Caco-2 (cell line): ENCODE data around the gene POLR1G. TPM values are rescaled to one million over a fixed set of nuclear protein-coding genes. Genes with fewer than 3 reads are reported as not detected.

Experiments
- BruUV-seq: library from RNA; stranded (reverse); fragments of 400-500 nt; replicated peaks from 2 replicates; lab custom pipeline; 2021; lab: Mats Ljungman, UMichigan
- CTCF ChIA-PET: fragments of 300-600 bp; sonication (Branson Sonifier 250); formaldehyde crosslinking; loops from one replicate; lab custom pipeline; 2022; ENCODE audit warnings: antibody characterized with exemption; lab: Charles Lee
- POLR2A ChIA-PET: fragments of 300-600 bp; sonication (Branson Sonifier 250); formaldehyde crosslinking; loops from one replicate; lab custom pipeline; 2022; ENCODE audit warnings: antibody characterized with exemption; lab: Charles Lee
- DNase-seq, 2 experiments: peaks; one replicate each; pipeline versions ENCODE4 v3.0.0 to v3.0.0-alpha.2; 2020 to 2022
- H3K27me3 ChIP-seq: replicated peaks from 2 replicates; pipeline ENCODE4 v1.6.0; 2011; ENCODE audit warnings: low read length; ENCODE audit not compliant: control insufficient read depth, insufficient read depth
- H3K36me3 ChIP-seq: 2 replicates; pipeline ENCODE4 v1.5.1; 2011; ENCODE audit warnings: low read length; ENCODE audit not compliant: control insufficient read depth, insufficient read depth
- H3K4me1 ChIP-seq: fragments of 250-450 bp; sonication (Bioruptor Pico); 2 replicates; pipeline ENCODE4 v1.5.1; 2020; ENCODE audit warnings: mild to moderate bottlenecking
- H3K4me3 ChIP-seq: 2 replicates; pipeline ENCODE4 v1.5.1; 2011; ENCODE audit warnings: low read depth, mild to moderate bottlenecking, control low read depth, low read length
- H3K9me3 ChIP-seq: fragments of 250-450 bp; sonication (Bioruptor Pico); 2 replicates; pipeline ENCODE4 v1.5.1; 2020; ENCODE audit warnings: mild to moderate bottlenecking, moderate library complexity
- H3K27ac Mint-ChIP-seq: one replicate; pipeline ENCODE4 v1.8.0; 2022; ENCODE audit warnings: mixed read lengths; ENCODE audit not compliant: unreplicated experiment
- H3K27me3 Mint-ChIP-seq: one replicate; pipeline ENCODE4 v1.8.0; 2022; ENCODE audit warnings: mixed read lengths; ENCODE audit not compliant: insufficient read depth, unreplicated experiment
- H3K36me3 Mint-ChIP-seq: one replicate; pipeline ENCODE4 v1.8.0; 2022; ENCODE audit warnings: mild to moderate bottlenecking, mixed read lengths; ENCODE audit not compliant: insufficient read depth, unreplicated experiment
- H3K4me1 Mint-ChIP-seq: one replicate; pipeline ENCODE4 v1.8.0; 2022; ENCODE audit warnings: low read depth, mixed read lengths; ENCODE audit not compliant: unreplicated experiment
- H3K4me3 Mint-ChIP-seq: one replicate; pipeline ENCODE4 v1.8.0; 2022; ENCODE audit warnings: mild to moderate bottlenecking, moderate library complexity, mixed read lengths; ENCODE audit not compliant: unreplicated experiment
- H3K9me3 Mint-ChIP-seq: one replicate; pipeline ENCODE4 v1.8.0; 2022; ENCODE audit warnings: mixed read lengths; ENCODE audit not compliant: unreplicated experiment
- intact Hi-C: fragments of 100-400 bp; cut with micrococcal nuclease; formaldehyde crosslinking; loops from one replicate; pipeline ENCODE4 v1.10.0; 2022; ENCODE audit not compliant: unreplicated experiment
- total RNA-seq: library from RNA; stranded (reverse); gene quantifications from 2 replicates; pipeline ENCODE4 v1.2.3, GENCODE V29; 2022
- TF ChIP-seq, protein P1 (sequence below), 2 experiments: fragments of 200-600 bp in 1 of 2; IDR thresholded peaks; 1 replicate in 1 of 2; 2 replicates in 1 of 2; pipeline versions ENCODE4 v1.5.1 to v1.8.0; 2011 to 2022; ENCODE audit warnings: antibody characterized with exemption in 1 of 2, control low read depth in 1 of 2, inconsistent platforms in 1 of 2, low read depth in 1 of 2, low read length in 1 of 2, mild to moderate bottlenecking in 1 of 2, moderate library complexity in 1 of 2; ENCODE audit not compliant: insufficient read depth in 1 of 2, severe bottlenecking in 1 of 2, unreplicated experiment in 1 of 2

The POLR1G gene
- total RNA-seq, 1 experiment from 2014 or later = 27.7 TPM

DNA sequence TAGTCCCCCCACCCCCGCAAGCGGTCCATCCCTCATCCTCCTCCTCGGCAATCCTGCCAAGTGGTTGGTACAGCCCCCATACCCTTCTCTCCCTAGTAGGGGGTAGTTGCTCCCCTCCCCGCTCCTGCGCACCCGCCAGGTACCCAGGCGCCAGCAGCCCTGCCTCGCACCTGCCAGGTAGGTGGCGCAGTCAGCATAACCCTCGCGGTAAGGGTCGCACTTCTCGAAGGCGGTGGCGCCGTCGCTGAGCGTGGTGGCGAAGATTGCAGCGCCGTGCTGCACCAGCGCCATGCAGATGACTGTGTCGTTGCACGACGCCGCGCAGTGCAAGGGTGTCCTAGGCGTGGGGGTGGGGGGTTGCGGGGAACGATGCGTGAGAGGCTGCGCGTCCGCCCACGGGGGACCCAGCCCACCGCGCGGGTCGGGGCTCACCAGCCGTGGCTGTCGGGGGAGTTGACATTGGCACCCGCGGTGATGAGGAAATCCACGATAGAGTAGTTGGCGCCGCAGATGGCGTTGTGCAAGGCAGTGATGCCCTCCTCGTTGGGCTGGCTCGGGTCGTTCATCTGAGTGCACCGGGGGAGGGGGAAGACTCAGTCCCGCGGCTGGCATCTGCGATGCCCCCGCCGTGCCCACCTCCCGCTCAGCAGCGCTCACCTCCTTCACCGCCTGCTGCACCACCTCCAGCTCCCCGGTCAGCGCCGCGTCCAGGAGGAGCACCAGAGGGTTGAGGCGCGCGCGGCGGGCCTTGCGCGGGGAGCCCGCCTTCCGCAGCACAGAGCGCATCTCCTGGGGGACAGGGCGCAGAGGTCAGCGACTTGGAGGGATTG lies 20.8 kb upstream of the POLR1G start:
- BruUV-seq = no TSS peak
- H3K9me3 Mint-ChIP-seq = no peaks in the 10 kb centered on the region
- Histone ChIP-seq H3K27me3 (no peaks in the 10 kb centered on the region), H3K9me3 (no peaks in the 10 kb centered on the region), H3K36me3 (no peaks in the 10 kb centered on the region), H3K4me1 (no peaks in the 10 kb centered on the region), H3K4me3 (no peak overlapping the region)
- TF ChIP-seq, protein P1, sequence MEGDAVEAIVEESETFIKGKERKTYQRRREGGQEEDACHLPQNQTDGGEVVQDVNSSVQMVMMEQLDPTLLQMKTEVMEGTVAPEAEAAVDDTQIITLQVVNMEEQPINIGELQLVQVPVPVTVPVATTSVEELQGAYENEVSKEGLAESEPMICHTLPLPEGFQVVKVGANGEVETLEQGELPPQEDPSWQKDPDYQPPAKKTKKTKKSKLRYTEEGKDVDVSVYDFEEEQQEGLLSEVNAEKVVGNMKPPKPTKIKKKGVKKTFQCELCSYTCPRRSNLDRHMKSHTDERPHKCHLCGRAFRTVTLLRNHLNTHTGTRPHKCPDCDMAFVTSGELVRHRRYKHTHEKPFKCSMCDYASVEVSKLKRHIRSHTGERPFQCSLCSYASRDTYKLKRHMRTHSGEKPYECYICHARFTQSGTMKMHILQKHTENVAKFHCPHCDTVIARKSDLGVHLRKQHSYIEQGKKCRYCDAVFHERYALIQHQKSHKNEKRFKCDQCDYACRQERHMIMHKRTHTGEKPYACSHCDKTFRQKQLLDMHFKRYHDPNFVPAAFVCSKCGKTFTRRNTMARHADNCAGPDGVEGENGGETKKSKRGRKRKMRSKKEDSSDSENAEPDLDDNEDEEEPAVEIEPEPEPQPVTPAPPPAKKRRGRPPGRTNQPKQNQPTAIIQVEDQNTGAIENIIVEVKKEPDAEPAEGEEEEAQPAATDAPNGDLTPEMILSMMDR (IDR thresholded peaks at IDR 0.05; ENCODE audit: insufficient read depth in 1 of 2, low read depth in 1 of 2, low read length in 1 of 2, severe bottlenecking in 1 of 2, unreplicated experiment in 1 of 2) = no peak
- CTCF ChIA-PET = no interaction called here
- H3K27ac Mint-ChIP-seq = no peak overlapping the region
- H3K27me3 Mint-ChIP-seq = no peaks in the 10 kb centered on the region
- H3K4me3 Mint-ChIP-seq = no peak overlapping the region
- H3K4me1 Mint-ChIP-seq = no peaks in the 10 kb centered on the region
- H3K36me3 Mint-ChIP-seq = peaks cover 28% of the 10 kb centered on the region
- intact Hi-C loops = no loop called here
- no peak for DNase-seq
- POLR2A ChIA-PET = no interaction called here

DNA sequence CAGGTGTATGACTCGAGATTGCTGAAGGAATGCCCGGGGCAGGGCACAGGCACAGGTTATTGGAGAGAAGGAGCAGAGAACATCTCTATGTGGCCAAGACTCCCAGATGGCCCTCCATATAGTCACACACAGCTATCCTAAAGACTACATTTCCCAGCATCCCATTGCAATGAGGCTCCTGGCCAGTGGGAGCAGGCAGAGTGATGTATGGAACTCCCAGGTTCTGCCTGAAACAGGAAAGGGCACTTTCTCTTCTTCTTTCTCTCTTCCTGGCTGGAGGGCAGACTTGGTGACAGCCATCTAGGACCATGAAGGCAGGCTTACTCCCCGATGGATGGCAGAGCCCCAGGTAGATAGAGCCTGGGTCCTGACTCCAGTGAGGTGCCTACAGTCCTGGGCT lies 15.1 kb upstream of the POLR1G start:
- H3K9me3 ChIP-seq = no peaks in the 10 kb centered on the region
- no peaks in the 10 kb centered on the region for H3K36me3 ChIP-seq
- H3K4me1 Mint-ChIP-seq = no peaks in the 10 kb centered on the region
- no TSS peak for BruUV-seq
- intact Hi-C loops = loop anchor here (2.0 kb wide), 1 partner anchor 13 kb away; the partner anchor contains the start of gene PPP1R13L
- H3K4me3 ChIP-seq = no peak overlapping the region
- no peaks in the 10 kb centered on the region for H3K27me3 ChIP-seq
- TF ChIP-seq, protein P1 (IDR thresholded peaks at IDR 0.05; ENCODE audit: insufficient read depth in 1 of 2, low read depth in 1 of 2, low read length in 1 of 2, severe bottlenecking in 1 of 2, unreplicated experiment in 1 of 2) = no peak
- no peak overlapping the region for H3K4me3 Mint-ChIP-seq
- H3K4me1 ChIP-seq = no peaks in the 10 kb centered on the region
- POLR2A ChIA-PET = interaction anchor here (1.4 kb wide), 1 partner anchor 14 kb away, joined by 4 read pairs; the partner anchor contains the start of gene PPP1R13L
- peaks cover 42% of the 10 kb centered on the region for H3K36me3 Mint-ChIP-seq
- H3K9me3 Mint-ChIP-seq = no peaks in the 10 kb centered on the region
- no peaks in the 10 kb centered on the region for H3K27me3 Mint-ChIP-seq
- peak overlapping the region; percentile 19 for H3K27ac Mint-ChIP-seq
- CTCF ChIA-PET = no interaction called here
- peak in 1 of 2 experiments; percentile 48 for DNase-seq

DNA sequence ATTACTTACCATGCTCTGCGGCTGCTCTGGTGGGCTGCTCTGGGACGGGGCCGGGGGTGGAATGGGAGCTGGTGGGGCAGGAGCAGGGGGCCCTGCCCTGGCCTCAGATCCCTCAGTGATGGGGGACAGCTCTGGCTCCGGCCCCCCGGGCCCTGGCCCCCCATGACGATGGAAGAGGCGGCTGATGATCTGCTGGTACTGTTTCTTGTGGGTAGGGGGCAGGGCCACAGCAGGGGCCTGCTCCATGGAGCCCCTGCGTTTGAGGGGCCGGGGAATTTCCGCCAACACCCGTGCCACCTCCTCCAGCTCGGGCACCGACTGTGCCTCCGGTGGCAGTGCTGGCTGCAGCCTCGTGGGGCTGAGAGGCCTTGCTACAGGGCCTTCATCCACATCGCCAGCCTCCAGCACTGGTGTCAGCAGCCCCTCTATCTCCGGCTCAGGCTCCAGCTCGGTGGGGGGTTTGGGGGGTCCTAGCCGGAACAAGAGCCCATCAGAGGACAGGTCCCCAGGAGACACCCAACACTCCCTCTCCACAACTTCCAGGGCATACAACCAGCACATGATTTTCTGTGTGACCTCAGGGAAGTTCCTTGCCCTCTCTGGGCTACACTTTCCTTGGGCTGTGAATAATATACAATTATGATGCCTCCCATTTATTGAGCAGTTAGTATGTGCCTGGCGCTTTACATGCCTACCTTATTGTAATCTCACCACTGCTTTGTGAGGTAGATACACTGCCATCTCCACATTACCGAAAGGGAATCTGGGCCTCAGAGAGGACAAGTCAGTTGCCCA lies 14.4 kb upstream of the POLR1G start:
- ChIA-PET POLR2A (no interaction called here), CTCF (no interaction called here)
- BruUV-seq = no TSS peak
- H3K27me3 ChIP-seq = no peaks in the 10 kb centered on the region
- intact Hi-C loops = loop anchor here (2.0 kb wide), 1 partner anchor 13 kb away; the partner anchor contains the start of gene PPP1R13L
- H3K9me3 ChIP-seq = no peaks in the 10 kb centered on the region
- no peak for DNase-seq
- Mint-ChIP-seq H3K9me3 (no peaks in the 10 kb centered on the region), H3K4me1 (no peaks in the 10 kb centered on the region), H3K27me3 (no peaks in the 10 kb centered on the region), H3K36me3 (peaks cover 47% of the 10 kb centered on the region), H3K27ac (peak overlapping the region; percentile 19), H3K4me3 (no peak overlapping the region)
- TF ChIP-seq, protein P1 (IDR thresholded peaks at IDR 0.05; ENCODE audit: insufficient read depth in 1 of 2, low read depth in 1 of 2, low read length in 1 of 2, severe bottlenecking in 1 of 2, unreplicated experiment in 1 of 2) = no peak
- H3K36me3 ChIP-seq = no peaks in the 10 kb centered on the region
- no peak overlapping the region for H3K4me3 ChIP-seq
- H3K4me1 ChIP-seq = no peaks in the 10 kb centered on the region
